HTR-8/SVneo (cell line): ENCODE data around the gene PCDHGA9.

Source experiments
- DNase-seq: peaks from one replicate; pipeline ENCODE4 v3.0.0; 2011; ENCODE audit warnings: low spot score, mixed read lengths; ENCODE audit not compliant: insufficient read length
- FAIRE-seq: peaks from 2 replicates; lab custom pipeline; 2011; peaks lifted over from hg19 to GRCh38; lab: Jason Lieb, UNC

The PCDHGA9 gene

DNA sequence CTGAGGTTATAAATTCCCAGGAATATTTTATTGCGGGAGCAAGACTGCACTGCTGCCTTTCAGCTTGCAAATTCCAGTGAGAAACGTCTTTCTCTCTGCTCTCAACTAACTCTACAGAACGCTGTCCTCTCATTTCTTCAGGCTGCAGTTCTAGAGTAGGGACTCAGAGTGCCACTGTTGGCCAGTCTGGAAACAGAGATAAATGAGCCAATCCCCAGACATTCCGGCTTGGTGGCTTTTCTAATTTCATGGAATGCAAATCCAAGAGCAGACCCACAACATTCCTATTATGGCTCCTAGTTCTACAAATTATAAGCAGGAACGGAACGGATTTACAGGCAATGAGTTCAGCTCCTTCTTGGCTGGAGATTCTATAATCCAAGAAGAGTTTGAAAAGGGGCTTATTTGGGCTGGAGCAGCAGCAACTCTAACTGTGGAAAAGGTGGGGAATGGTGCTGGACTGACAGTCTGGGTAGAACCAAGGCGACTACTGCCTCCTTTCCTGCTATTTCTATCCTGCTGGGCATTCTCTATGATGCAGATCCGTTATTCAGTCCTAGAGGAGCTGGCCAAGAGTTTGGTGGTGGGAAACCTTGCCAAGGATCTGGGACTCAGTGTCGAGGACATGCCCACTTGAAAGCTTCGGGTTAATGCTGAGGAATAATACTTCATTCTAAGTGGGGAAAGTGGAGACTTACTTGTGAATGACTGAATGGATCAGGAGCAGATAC lies 37.0 kb downstream of the PCDHGA9 start:
- FAIRE-seq, result no peak
- DNase-seq, result no peak

DNA sequence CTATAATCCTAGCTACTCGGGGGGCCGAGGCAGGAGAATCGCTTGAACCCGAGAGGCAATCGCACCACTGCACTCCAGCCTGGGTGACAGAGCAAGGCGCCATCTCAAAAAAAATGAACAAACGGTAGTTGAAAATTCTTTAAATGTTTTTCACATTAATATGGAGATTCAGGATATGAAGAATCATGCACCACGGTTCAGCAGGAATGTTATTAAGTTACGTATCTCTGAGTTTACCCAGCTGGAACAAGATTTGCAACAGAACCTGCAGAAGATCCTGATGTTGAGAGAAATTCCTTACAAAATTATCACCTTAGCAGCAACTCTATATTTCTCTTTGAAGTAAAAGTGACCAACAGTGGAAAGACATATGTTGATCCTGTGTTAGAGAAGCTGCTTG lies 37.8 kb downstream of the PCDHGA9 start:
- no peak for FAIRE-seq

DNA sequence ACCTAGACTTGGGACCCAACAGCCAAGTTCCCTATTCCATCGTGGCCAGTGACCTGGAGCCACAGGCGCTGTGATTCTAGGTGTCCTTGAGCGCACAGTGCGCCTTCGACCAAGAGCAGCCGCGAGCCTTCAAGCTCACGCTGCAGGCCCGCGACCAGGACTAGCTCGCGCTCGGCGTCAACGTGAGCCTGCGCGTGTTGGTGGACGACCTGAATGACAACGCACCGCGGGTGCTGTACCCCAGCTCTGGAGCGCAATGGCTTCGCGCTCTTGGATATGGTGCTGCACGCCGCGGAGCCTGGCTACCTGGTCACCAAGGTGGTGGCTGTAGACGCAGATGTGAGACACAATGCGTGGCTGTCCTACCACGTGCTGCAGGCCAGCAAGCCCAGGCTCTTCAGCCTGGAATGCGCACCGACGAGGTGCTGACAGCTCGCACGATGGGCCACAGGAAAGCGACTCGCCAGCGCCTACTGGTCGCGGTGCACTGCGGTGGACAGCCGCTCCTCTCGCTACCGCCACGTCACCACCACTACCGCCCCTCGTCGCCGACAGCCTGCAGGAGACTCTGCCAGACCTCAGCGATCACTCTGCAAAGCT lies 39.1 kb downstream of the PCDHGA9 start:
- DNase-seq, result no peak
- FAIRE-seq, result no peak

More for the DNA sequence above, 37.8 kb downstream of the PCDHGA9 start:
- DNase-seq, result no peak
